Superior temporal gyrus (tissue), 1 donor: ENCODE data around the gene CHD3.

Source experiments
- DNase-seq: peaks from one replicate; pipeline ENCODE4 v3.0.0-alpha.2; 2016; ENCODE audit errors: extremely low spot score

Gene CHD3

DNA sequence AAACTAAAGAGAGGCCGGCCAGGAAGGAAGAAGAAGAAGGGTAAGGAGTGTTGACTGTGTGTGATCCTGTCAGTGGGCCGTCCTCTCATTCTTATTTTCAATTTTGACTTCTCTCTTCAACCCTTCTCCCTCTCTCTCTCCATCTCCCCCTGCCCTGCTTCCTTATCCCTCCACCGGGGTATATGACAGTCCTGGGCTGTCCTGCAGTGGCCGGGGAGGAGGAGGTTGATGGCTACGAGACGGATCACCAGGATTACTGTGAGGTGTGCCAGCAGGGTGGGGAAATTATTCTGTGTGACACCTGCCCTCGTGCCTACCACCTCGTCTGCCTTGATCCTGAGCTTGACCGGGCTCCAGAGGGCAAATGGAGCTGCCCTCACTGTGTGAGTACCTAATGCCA is 5.6 kb downstream of the CHD3 start:
- no peak for DNase-seq

DNA sequence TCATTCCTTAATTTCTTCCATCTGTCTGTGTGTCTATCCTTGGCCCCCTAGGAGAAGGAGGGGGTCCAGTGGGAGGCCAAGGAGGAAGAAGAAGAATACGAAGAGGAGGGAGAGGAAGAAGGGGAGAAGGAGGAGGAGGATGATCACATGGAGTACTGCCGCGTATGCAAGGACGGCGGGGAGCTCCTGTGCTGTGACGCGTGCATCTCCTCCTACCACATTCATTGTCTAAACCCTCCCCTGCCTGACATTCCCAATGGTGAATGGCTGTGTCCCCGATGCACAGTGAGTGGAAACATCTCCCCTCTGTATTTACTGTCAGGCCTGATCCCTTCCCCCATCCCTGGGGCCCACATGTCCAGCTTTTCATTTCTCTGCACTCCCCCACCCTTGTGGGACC is 6.3 kb downstream of the CHD3 start:
- no peak for DNase-seq

DNA sequence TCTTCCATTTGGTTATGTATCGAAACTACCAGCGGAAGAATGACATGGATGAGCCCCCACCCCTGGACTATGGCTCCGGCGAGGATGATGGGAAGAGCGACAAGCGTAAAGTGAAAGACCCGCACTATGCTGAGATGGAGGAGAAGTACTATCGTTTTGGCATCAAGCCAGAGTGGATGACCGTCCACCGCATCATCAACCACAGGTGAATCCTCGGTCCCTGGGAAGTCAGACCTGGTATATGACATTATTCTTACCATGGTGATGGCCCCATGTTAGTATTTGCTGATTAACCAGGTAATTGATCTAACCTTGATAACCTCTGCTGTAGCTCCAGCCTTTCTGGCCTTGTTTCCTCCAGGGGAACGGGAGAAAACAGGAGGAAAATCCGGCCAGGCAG is 8.5 kb downstream of the CHD3 start:
- DNase-seq: no peak

DNA sequence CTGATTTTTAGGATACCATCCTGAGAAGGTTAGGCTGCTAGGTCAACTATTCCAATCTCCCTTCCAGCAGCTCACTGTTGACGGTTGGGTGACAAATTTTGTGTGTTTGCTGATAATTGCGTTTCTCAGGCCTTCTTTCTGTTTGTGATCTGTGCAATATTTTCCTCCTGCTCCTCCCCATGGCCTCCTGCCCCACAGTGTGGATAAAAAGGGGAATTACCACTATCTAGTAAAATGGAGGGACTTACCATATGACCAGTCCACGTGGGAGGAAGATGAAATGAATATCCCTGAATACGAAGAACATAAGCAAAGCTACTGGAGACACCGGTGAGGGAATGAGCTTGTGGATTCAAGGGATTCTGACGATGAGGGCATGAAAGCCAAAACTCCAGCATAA is 9.2 kb downstream of the CHD3 start:
- peak; percentile 82 for DNase-seq

DNA sequence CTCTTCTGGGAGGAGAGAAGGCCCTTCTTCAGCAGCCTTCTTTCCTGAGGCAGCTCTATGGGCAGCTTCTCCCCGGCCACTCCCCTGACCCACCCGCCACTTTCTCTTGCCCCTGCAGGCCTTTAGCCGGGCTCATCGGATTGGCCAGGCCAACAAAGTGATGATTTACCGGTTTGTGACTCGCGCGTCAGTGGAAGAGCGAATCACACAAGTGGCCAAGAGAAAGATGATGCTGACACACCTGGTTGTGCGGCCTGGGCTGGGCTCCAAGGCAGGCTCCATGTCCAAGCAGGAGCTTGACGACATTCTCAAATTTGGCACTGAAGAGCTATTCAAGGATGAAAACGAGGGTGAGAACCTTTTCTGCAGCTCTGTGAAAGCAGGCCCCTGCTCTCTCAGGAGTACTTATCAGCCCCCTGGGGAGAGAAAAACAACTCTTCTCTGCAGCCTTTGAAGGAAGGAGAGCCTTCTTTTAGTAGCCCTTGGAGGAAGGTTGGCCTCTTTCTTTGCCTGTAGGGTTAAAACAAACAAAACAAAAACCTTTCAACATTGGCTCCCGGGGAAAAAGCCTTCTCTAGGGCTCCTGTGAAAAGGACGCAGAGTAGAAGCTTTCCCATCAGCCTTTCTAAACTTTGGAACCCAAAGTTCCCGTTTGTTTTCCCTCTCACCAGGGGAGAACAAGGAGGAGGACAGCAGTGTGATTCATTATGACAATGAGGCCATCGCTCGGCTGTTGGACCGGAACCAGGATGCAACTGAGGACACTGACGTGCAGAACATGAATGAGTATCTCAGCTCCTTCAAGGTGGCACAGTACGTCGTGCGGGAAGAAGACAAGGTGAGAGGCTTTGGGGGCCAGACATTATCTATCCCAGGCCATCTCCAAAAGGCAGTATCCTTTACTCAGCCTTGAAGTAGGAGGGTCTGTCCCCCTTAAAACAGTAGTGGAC is 14.8 kb downstream of the CHD3 start:
- DNase-seq: no peak

DNA sequence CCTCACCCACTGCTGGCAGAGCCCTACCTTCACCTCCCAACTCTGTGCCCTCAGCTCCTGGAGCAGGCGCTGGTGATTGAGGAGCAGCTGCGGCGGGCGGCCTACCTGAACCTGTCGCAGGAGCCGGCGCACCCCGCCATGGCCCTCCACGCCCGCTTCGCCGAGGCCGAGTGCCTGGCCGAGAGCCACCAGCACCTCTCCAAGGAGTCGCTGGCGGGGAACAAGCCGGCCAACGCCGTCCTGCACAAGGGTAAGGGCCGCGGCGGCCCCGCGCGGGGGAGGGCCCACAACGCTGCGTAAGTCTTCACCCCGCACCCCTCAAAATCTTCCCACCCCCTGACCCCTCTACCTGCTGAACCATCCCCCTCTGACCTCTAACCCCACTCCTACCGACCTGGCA is 20.5 kb downstream of the CHD3 start:
- DNase-seq: no peak

DNA sequence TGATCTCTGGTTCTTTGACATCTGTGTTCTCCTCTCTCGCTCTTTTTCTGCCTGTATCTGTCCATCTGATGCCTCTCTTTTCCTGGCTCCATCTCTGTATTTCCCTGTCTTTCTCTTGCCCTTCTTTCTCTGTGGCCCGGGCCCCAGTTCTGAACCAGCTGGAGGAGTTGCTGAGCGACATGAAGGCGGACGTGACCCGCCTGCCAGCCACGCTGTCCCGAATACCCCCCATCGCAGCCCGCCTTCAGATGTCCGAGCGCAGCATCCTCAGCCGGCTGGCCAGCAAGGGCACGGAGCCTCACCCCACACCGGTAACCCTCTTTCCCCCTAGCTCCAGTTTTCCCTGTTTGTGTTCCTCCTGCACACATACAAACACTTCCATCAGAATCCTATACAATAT is 21.7 kb downstream of the CHD3 start:
- DNase-seq: no peak

DNA sequence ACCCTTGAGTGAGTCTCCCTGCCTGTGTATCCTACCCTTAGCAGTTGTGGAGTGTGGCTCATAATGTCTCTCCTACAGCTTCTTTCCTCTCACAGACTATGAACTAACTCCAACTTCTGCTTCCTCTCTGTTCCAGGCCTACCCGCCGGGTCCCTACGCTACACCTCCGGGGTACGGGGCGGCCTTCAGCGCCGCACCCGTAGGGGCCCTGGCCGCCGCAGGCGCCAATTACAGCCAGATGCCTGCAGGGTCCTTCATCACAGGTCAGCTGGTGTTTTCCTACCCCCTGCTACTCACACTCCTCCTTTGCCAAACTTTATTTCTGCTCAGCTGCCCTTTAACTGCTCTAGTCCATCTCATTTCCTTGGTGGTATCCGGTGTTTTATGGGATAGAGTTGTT is 22.1 kb downstream of the CHD3 start:
- no peak for DNase-seq

DNA sequence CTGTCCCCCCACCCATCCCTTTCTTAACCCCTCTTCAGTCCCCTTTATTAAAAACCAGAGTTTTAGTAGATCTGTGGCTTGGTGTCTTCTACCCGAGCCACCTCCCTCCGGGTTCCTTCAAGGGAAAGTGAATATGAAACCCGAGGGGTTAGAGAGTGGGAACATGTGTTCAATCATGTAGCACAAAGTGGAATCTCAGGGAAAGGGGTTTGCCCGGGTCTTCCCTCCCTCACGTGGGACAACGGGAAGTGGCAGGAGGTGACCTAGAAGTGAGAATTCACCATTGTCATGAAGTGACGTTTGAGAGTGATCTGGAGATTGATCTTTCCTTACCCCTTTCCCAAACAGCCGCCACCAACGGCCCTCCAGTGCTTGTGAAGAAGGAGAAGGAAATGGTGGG is 22.5 kb downstream of the CHD3 start:
- DNase-seq: no peak

DNA sequence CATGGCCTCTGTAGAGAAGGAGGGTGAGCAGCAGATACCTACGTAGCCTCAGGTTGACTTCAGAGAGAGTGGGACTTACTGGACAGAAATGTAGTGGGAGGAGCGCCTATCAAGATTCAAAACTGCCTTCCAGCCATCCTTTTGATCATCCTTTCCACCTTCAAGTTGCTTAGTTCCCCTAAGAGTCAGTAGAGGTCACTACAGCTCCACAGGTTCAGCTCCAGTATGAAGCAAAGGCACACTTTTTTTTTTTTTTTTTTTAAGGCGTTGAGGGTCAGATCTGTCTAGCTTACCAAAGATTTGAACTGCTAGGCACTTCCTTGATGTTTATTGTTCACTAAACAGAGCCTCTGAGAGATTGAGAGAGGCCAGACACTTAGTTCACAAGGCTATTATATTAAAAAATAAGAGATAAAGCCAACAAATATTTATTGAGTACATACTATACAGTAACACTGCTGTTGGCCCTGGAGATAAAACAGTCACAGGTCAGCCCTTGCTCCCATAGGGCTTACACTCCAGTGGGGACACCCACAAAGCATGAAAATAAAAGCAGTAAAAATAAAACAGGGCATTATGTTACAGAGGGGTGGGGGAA is 24.4 kb downstream of the CHD3 start:
- peak; percentile 76 for DNase-seq

DNA sequence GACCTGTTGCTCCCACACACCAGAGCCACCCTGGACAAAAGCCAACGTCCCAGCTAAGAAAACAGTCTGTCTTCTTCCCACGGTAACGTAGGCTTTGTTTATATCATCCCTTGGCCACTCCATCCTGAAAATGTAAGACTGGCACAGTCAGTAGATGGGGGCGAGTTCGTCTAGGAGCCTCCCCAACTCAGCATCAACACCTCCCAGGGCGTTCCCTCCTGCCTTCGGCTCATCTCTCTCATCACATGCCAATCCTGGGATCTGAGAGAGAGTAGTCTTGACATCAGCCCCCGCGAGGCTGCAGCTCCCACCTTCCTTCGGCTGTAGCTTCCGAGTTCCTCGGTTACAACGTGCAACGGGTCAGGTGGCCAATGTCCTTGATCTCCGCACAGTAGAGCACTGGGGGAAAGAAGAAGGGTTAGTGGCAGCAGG is 26.6 kb downstream of the CHD3 start:
- peak; percentile 62 for DNase-seq

DNA sequence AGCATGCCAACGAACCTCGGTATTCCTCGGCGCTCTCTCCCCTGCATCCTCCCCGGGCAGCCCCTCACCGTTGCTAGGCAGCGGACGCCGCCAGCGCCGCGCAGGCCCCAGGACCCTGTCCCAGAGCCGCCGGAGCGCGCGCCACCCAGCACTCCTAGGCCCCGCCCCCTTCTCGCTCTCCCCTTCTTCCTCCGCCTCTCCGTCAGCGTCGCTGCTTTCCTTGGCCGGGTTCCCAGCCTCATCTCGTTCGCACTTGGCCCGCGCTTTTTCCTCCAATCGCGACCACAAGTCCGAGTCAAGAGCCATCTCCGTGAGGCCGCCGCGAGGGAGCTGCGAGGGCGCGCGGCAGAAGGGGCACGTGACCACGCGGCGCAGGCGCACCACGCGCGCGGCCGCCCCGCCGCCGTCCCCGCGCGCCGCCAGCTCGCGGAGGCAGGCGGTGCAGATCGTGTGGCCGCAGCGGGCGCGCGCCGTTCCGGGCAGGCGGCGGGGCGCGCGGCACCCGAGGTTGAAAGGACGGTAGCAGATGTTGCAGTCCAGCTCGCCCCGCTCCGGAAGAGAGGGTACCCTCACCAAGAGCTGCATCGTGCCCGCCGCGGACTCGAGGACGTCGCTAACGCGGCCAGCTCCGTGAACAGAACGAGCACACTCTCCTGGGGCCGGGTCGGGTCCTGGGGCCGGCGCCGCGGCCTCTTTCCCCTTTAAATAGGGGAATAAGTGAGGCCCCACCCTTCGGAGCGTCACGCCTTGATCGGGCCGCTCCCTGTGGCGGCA is 27.2 kb downstream of the CHD3 start, which contains the start of gene RNF227:
Gene RNF227 (minus strand): TSS at position 679 of the 774 bp plus-strand sequence. CDS start 94 bp downstream, at position 585.
- peak; percentile 83 for DNase-seq

DNA sequence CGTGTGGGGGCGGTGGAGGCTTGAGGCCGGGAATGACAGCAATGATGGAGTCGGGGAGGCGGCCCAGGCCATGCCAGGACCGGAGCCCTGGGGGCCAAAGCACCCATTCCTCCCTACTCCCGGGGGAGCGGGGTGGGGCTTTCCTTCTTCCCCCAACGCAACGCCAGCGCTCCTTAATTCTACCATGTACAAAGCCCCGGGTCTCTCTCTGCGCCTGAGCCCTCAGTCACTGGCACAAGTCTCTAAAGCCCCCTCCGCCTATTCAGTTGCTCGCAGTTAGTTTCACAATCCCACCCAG is 27.7 kb downstream of the CHD3 start:
- no peak for DNase-seq

DNA sequence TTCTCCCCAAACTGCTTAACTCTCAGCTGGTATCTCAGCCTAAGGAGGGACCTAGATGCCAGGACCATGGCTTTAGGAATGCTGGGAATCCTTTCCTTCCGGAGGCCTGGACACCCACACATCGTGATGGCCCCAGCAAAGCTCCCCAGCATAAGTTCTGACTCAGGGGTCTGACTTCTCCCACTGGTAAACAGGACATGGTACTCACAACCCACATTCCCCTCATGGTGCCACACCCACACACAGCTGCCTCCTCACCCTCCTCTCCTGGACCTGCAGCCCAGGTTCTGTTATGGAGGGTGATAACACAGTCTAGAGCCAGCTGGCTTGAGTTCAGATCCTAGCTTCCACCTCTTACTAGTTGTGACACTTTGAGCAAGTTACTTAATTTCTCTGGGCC is 28.2 kb downstream of the CHD3 start:
- no peak for DNase-seq

DNA sequence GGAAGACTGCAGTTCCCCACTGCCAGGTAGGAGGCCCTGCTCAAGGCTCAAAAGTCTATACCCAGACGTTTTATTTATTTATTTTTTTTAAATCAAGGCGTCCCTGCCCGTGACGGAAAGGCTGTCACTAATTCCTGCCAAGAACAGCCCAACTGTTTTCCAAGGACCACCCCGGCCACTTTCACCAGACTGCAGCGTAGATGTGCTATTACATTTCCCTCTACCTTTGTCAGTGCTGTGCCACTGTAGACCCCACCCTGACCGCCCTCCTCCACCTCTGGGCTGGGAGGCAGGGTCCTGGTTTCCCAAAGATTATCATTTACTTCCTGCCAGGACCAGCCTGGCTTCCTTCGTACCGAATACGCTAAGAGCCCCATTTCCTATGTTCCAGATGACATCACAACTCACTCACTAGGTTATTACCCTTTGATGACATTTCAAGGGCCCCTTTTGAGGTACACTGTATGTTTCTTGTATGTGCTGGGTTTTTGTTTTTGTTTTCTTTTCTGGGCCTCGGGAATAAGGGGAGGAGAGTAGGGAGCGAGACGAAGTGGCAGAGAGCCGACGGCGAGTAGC is 33.8 kb downstream of the CHD3 start:
- no peak for DNase-seq

DNA sequence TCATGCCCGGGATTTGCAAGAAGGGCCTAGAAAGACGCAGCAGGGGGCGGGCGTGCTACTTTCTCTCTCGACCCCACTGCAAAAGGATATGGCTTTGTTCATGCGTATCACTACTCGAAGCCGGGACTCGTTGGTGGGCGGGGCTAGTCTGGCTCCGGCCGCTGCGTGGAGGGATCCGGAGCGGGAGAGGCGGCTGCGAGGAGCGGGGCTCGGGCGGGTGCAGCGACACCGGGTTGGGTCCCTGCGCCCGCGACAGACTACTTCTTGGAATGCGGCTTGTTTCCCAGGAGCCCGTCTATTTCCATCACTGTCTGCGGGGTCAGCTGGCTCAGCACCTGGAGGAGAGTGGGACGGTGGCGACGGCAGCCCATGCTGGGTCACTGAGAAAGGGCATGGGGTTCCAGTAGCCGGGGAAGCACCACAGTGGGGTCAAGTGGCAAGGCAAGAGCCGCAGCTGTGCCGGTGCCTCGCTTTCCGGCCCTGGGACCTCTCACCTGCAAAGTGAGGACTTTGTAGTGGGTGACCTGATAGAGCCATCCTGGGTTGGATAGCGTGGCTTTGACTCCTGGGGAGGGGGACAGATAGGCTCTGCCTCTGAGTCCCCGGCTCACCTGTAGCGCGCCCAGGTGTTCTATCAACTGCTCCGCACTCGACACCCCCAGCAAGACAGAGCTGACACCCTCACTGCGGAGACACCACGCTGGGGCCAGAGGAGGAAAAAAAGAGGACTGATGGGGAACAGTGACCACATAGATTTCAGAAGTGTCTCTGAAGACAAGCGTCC is 34.4 kb downstream of the CHD3 start:
- DNase-seq: peak; percentile 78

DNA sequence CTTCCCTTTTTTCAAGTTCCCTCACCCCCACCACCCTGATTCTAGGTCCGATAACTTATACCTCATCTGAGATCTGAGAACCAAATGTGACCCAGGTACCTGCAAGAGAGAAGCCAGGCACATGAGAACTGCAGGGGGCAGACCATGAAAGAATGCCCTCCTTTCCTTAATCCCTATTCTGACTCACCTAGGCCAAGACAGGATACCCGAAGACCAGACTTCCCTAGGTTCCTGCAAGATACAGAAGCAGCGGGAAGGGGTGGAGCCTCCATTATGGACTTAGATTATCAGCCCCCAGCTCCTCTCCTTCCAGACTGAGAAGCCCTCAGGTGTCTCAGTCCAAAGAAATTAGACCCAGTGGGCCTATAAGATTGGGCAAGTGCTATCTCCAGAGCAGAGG is 39.0 kb downstream of the CHD3 start:
- no peak for DNase-seq

DNA sequence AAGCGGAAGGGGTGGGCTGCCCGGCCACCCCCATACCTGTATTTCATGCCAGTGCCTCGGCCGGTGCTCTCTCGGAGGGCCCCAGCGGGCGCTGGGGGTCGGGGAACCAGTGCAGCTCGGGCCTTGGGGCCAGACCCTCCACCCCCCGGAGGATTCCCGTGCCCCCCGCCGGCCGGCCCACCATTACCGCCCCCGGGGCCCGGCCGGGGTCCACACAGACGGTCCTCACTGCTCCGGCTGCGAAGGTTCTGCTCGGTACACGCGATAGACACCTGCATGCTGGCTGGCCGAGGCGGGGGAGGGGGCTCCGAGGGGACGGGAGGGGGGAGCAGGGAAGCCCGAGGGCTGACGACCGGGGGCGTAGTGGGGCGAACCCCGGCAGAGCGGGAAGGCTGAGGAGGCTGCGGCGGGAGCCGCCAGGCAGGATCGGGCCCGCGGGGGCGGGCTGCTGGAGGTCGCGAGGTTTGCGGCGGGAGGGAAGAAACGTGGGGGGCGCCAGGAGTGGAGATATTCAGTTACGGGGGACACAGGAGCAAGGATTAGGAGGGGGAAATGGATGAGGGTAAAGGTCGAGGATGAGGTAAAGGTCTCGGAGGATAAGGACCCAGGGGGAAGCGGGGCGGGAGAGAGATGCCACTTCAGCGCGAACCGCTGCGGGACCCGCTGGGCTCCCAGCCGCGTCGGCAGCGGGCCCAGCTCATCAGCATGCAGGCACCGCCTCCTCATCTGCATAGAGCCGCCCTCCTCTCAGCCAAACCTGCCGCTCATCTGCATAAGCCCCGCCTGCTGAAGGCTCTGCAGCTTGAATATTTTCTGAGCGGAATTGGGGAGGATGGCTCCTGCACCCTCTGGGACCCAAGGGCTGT is 40.8 kb downstream of the CHD3 start, which contains the start of gene KCNAB3:
Gene KCNAB3 (minus strand): TSS at position 699 of the 866 bp plus-strand sequence. CDS start 421 bp downstream, at position 278.
- peak; percentile 78 for DNase-seq

DNA sequence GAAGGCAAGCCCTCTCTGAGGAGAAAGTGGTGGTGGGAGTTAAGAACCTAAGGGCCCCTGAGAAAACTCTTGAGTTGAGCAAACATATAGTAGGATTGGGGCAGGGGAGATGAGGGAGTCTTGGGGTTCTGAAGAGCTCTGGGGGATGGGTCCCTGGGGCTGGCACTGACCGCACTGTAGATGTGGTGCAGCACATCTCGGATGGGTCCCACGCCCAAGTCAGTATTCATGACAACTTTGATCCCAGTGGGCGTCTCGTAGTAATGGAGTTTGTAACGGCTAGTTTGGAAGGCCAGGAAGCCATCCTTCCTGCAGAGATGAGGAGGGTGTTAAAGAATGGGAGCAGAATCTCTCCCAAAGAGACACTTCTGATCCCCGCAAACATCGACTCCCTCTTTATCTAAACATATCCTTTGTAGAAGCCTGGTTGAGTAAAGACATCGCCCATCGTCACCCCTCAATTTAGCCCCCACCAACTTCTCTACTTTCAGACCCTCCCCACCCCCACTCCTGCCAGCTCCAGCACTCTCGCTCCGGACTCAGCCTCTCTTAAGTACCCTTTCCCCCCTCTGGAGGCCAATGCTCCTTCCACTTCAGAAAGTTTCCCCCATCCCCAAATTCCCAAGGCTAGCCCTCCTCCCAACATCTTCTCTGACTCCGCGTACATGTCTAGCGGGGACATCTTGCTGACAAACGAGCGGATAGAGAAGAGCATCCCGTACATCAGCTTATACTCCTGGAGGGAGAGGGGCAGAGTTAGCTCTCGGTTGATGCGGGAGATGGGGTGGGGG is 42.4 kb downstream of the CHD3 start:
- DNase-seq: no peak
